Fibroblast of lung (primary cell): ENCODE measurements around the gene TRIM54.

Experiments
- CTCF ChIP-seq, 2 donors: IDR thresholded peaks in 1 of 2; conservative IDR thresholded peaks in 1 of 2; 1 replicate in 1 of 2; 2 replicates in 1 of 2; pipeline ENCODE4 v1.5.1; 2011 to 2012; ENCODE audit warnings: low read length in 2 of 2, control low read depth in 1 of 2, inconsistent platforms in 1 of 2, low read depth in 1 of 2, mild to moderate bottlenecking in 1 of 2
- EZH2 ChIP-seq: IDR thresholded peaks from 2 replicates; pipeline ENCODE4 v1.5.1; 2012; ENCODE audit warnings: low read length, control low read depth, mild to moderate bottlenecking; ENCODE audit errors: missing control alignments

GRCh38 chr2:27285481-27285880 is 3.3 kb downstream of the TRIM54 start:
- TF ChIP-seq EZH2 (no peak), CTCF (conservative IDR thresholded peaks at IDR 0.05 in 1 of 2, IDR thresholded peaks at IDR 0.05 in 1 of 2; ENCODE audit: low read depth in 1 of 2, low read length in 2 of 2) (no peak)
